ENCODE results near the gene TNFRSF12A. TPM values are rescaled to one million over a fixed set of nuclear protein-coding genes. Genes with fewer than 3 reads are reported as not detected.
A peak's percentile ranks its signal among the peaks of the same experiment; 100 is the strongest.

The TNFRSF12A gene
- total and polyA plus RNA-seq, 2 of the 13 experiments (the other 11 are each of a cell fraction or from before 2014, with no cell fraction given) = 61.9 to 66.0 TPM

DNA sequence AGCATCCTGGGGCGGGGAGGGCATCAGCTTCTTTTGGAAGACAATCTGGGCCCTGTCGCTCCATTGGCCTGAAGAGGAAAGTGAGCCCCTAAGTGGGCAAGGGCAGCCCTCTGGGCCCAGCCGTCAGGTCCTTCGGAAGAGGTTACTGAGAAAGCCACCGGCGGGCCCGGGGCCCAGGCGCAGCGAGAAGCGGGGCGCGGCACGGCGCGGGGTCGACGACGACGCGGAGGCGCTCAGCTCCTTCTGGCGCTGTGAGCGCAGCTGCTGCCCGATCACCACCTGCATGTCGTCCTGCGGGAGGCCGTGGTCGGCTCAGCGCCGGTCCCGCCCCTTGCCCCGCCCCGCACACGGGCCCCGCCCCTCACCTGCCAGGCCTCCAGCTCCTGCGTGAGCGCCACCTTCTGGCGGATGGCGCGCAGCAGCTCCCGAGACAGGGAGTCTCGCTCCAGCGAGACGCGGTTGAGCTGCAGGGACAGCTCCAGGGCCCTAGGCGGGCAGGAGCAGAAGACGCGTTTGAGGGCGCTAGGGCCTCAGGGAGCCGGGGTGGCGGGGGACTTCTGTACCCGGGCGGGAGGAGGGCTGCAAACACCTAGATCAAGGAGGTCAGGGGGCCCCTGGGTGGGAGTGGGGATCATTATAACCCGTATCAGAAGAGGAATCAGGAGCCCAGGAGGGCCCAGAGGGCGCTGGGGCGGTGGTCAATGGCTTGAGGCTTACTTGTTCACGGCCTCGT lies 8.0 kb downstream of the TNFRSF12A start (continued):
- no peak for TF ChIP-seq ZNF775 (CRISPR knock-in tag; IDR thresholded peaks at IDR 0.05; ENCODE audit: borderline replicate concordance)
- 0 out of 2 replicates have a peak, but pooled peaks have one; percentile 24 for TF ChIP-seq YEATS2 (CRISPR knock-in tag; IDR thresholded peaks at IDR 0.05; ENCODE audit: borderline replicate concordance)
- TF ChIP-seq, protein P1, sequence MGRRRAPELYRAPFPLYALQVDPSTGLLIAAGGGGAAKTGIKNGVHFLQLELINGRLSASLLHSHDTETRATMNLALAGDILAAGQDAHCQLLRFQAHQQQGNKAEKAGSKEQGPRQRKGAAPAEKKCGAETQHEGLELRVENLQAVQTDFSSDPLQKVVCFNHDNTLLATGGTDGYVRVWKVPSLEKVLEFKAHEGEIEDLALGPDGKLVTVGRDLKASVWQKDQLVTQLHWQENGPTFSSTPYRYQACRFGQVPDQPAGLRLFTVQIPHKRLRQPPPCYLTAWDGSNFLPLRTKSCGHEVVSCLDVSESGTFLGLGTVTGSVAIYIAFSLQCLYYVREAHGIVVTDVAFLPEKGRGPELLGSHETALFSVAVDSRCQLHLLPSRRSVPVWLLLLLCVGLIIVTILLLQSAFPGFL (CRISPR knock-in tag; IDR thresholded peaks at IDR 0.05) = 0 out of 2 replicates have a peak, but pooled peaks have one; percentile 39
- TF ChIP-seq MIER3 (CRISPR knock-in tag; IDR thresholded peaks at IDR 0.05; ENCODE audit: borderline replicate concordance) = peak; percentile 26; the same call in 1 of the 2 replicates
- no peak for TF ChIP-seq ZFP90 (CRISPR knock-in tag; IDR thresholded peaks at IDR 0.05; ENCODE audit: borderline replicate concordance)
- TF ChIP-seq ERF (CRISPR knock-in tag; IDR thresholded peaks at IDR 0.05) = 0 out of 2 replicates have a peak, but pooled peaks have one; percentile 52
- 0 out of 2 replicates have a peak, but pooled peaks have one; percentile 13 for TF ChIP-seq HNF4A (CRISPR knock-in tag; IDR thresholded peaks at IDR 0.05)
- peak; percentile 39; the same call in 1 of the 2 replicates for TF ChIP-seq DR1 (CRISPR knock-in tag; IDR thresholded peaks at IDR 0.05)
- TF ChIP-seq, protein P2, sequence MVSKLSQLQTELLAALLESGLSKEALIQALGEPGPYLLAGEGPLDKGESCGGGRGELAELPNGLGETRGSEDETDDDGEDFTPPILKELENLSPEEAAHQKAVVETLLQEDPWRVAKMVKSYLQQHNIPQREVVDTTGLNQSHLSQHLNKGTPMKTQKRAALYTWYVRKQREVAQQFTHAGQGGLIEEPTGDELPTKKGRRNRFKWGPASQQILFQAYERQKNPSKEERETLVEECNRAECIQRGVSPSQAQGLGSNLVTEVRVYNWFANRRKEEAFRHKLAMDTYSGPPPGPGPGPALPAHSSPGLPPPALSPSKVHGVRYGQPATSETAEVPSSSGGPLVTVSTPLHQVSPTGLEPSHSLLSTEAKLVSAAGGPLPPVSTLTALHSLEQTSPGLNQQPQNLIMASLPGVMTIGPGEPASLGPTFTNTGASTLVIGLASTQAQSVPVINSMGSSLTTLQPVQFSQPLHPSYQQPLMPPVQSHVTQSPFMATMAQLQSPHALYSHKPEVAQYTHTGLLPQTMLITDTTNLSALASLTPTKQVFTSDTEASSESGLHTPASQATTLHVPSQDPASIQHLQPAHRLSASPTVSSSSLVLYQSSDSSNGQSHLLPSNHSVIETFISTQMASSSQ (IDR thresholded peaks at IDR 0.05; ENCODE audit: low read depth) = no peak
- TF ChIP-seq, protein P2 (CRISPR knock-in tag; IDR thresholded peaks at IDR 0.05; ENCODE audit: borderline replicate concordance) = 0 out of 2 replicates have a peak, but pooled peaks have one; percentile 27
- TF ChIP-seq, protein P3, sequence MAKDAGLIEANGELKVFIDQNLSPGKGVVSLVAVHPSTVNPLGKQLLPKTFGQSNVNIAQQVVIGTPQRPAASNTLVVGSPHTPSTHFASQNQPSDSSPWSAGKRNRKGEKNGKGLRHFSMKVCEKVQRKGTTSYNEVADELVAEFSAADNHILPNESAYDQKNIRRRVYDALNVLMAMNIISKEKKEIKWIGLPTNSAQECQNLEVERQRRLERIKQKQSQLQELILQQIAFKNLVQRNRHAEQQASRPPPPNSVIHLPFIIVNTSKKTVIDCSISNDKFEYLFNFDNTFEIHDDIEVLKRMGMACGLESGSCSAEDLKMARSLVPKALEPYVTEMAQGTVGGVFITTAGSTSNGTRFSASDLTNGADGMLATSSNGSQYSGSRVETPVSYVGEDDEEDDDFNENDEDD (CRISPR knock-in tag; IDR thresholded peaks at IDR 0.05; ENCODE audit: borderline replicate concordance) = peak; percentile 65; the same call in 1 of the 2 replicates
- TF ChIP-seq SP4 (CRISPR knock-in tag; IDR thresholded peaks at IDR 0.05) = peak; percentile 78; the same call in 1 of the 2 replicates
- TF ChIP-seq CREB1 (IDR thresholded peaks at IDR 0.05) = no peak
- TF ChIP-seq CREB1 (CRISPR knock-in tag; IDR thresholded peaks at IDR 0.05) = no peak
- TF ChIP-seq, protein P4, sequence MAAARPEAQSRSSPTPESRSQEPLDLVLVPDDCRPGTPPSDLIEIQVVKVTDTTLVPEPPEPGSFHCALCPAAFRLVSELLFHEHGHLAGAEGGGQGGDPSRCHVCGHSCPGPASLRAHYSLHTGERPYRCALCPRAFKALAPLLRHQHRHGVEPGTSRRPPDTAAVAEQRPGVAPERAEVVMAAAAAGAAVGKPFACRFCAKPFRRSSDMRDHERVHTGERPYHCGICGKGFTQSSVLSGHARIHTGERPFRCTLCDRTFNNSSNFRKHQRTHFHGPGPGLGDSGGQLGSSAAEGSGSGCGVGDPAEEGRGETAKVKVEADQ (CRISPR knock-in tag; IDR thresholded peaks at IDR 0.05; ENCODE audit: borderline replicate concordance) = peak; percentile 61; the same call in 1 of the 2 replicates
- TF ChIP-seq, protein P5, sequence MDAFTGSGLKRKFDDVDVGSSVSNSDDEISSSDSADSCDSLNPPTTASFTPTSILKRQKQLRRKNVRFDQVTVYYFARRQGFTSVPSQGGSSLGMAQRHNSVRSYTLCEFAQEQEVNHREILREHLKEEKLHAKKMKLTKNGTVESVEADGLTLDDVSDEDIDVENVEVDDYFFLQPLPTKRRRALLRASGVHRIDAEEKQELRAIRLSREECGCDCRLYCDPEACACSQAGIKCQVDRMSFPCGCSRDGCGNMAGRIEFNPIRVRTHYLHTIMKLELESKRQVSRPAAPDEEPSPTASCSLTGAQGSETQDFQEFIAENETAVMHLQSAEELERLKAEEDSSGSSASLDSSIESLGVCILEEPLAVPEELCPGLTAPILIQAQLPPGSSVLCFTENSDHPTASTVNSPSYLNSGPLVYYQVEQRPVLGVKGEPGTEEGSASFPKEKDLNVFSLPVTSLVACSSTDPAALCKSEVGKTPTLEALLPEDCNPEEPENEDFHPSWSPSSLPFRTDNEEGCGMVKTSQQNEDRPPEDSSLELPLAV (CRISPR knock-in tag; conservative IDR thresholded peaks at IDR 0.05; ENCODE audit: low read depth) = no peak; the same call in 1 of the 2 replicates
- peak; percentile 58; the same call in 1 of the 2 replicates for TF ChIP-seq ZNF430 (CRISPR knock-in tag; IDR thresholded peaks at IDR 0.05)
- no peak for TF ChIP-seq POGZ (CRISPR knock-in tag; IDR thresholded peaks at IDR 0.05)
- TF ChIP-seq CBFB (CRISPR knock-in tag; IDR thresholded peaks at IDR 0.05) = 0 out of 2 replicates have a peak, but pooled peaks have one; percentile 42
- peak; percentile 72 for TF ChIP-seq RAD21 (CRISPR knock-in tag; IDR thresholded peaks at IDR 0.05)

Measured in HepG2 (cell line).